IPS-NIHi7 (cell line): ENCODE results near the gene CYP4F2.
"Not testable (repeated sequence)": the region's sequence is repeated elsewhere in the genome, so short reads cannot be mapped to it uniquely, and the experiment has no call there.

ENCODE experiments used
- DNase-seq: peaks from one replicate; pipeline ENCODE4 v3.0.0; 2012; ENCODE audit warnings: mixed read lengths; ENCODE audit errors: extremely low spot score

CYP4F2 gene

DNA sequence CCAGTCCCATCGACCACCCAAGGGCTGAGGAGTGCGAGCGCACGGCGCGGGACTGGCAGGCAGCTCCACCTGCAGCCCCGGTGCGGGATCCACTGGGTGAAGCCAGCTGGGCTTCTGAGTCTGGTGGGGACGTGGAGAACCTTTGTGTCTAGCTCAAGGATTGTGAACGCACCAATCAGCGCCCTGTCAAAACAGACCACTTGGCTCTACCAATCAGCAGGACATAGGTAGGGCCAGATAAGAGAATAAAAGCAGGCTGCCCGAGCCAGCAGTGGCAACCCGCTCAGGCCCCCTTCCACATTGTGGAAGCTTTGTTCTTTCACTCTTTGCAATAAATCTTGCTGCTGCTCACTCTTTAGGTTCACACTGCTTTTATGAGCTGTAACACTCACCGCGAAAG, 2.2 kb upstream of the CYP4F2 start:
- not testable (repeated sequence) for DNase-seq

DNA sequence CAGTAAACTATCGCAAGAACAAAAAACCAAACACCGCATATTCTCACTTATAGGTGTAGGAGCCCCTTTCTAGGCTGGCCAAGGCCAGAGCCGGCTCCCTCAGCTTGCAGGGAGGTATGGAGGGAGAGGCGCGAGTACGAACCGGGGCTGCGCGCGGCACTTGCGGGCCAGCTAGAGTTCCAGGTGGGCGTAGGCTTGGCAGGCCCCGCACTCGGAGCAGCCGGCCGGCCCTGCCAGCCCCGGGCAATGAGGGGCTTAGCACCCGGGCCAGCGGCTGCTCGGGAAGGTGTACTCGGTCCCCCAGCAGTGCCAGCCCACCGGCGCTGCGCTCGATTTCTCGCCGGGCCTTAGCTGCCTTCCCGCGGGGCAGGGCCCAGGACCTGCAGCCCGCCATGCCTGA, 1.7 kb upstream of the CYP4F2 start:
- DNase-seq: not testable (repeated sequence)

DNA sequence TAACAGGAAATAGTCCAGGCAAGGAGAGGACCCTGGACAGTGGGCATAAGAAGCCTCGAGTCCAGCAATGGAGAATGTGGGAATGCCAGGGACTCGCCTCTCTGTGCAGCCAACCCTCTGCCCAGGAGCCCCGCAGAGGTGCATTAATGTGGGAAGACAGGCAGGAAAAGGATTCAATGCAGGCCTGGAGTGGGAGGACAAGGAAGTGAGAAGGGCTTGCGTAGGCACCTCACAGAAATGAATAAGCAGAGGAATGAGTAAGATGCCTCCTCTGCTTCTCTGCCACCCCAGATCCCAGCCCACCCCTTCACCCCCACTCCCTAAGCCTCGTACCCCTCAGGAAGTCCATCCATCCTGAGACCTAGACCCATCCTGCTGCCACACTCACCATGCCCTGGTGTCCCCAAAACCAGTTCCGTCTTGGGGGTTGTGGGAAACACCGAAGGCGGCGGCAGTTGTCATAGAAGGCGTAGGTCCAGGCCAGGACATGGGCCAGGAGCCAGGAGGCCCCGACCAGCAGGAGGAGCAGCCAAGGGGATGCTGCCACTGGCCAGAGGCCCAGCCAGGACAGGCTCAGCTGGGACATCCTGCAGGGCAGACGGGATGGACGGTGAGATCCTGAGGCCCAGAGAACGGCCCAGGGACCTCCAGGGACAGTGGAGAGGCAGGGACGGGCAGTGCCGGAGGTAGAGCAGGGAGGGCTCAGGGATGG, 692 bp downstream of the CYP4F2 start:
- DNase-seq: no peak

DNA sequence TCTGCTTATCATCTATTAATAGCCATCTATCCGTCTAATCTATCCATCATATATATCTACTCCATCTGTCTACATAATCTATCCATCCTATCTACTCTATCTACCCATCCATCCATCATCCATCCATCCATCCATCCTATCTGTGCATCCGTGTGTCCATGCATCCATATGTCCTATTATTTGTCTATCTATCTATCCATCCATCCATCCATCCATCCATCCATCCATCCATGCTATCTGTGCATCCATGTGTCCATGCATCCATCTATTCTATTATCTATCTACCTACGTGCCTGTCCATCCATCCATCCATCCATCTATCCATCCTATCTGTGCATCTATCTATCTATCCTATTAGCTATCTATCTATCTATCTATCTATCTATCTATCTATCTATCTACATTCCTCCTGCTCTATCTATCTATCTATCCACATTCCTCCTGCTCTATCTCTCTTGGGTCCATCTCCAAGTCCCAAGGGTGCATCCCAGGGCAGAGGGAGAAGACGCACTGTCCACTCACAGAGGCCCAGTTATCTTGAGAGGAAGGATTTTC, 1.9 kb downstream of the CYP4F2 start:
- DNase-seq: no peak

DNA sequence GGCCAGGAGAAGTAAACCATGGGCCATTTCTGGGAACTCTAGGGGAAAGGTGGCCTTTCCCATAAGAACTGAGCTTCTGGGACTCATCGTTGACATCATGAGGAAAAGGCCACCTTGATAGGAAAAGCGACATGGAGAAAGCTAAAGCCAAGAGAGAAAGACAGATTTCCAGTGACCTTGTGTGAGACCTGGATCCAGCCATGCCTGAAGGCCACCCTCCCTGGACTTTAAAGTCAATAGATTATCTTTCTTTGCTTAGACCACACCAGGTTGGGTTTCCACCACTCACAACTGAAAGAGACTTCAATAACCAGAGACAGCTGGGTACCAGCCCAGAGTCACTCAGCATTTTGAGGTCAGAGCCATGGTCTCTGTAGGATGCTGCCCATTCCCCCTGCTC, 3.5 kb downstream of the CYP4F2 start:
- DNase-seq: no peak

DNA sequence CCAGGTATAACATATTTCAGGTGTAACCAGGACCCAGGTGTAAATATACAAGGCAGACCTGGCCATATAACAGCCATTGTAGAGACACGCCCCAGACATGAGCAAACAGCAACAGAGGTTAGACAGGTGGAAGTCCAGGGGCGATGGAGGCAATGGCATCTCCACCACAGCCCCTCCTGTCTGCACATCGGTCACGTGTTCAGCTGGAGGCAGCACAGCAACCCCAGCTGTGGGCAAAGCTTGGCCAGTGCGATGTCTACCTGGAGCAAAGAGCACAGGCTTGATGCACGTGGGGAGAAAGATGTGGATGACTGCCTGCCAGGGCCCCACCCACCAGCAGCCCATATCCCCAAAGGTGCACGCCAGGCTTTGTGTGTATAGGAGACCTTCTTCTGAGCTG, 4.4 kb downstream of the CYP4F2 start:
- DNase-seq: no peak

DNA sequence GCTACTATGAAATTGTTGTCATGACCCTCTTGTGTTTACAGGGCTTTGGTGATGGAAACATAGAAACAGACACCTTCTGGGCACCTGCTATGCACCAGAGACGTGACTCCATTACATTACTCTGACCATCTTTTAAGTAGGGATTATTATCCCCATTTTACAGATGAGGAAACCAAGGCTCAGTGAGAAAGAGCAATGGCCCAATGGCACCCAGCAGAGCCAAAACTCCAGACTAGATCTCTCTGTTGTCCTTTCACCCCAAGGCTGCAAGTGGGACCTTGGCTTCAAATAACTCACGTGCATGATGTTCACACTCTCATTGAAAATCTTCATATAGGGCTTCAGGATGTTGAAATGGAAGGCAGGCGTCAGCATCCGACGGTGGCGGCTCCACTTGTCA, 5.9 kb downstream of the CYP4F2 start:
- DNase-seq: no peak

DNA sequence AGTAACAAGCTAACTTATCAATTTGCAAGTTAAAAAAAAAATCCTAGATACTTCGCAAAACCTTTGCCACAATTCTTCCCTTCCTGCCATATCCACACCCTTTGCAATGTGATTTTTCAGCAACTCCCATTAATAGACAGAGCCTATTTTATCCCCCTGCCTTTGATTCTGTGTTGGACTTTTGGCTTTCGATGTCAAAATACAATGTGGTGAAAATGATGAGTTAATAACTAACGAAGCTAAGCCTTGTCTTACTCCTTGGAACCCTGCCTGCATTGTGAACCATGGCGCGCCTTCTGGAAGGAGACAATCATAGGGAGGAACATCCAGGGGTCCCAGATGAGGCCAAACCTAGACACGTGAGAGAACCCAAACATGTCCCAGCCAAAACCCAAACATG, 6.4 kb downstream of the CYP4F2 start:
- DNase-seq: no peak

DNA sequence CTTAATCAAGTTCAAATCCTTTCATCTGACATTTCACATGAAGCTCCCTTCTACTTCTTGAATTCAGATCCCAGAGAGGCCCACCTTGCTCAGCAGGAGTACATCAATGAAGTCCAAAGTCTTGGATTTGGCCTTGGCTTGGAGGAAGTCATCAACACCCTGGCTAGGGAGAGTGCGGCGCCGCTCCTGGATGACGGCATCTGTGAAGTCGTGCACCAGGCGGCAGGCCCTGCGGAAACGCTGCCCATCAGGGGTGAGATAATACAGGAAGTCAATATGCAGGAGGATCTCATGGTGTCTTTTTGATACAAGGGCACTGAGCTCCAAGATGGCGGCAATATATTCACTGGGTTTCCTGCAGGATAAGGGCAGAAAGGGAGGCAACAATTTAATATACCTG, 8.5 kb downstream of the CYP4F2 start:
- DNase-seq: not testable (repeated sequence)

DNA sequence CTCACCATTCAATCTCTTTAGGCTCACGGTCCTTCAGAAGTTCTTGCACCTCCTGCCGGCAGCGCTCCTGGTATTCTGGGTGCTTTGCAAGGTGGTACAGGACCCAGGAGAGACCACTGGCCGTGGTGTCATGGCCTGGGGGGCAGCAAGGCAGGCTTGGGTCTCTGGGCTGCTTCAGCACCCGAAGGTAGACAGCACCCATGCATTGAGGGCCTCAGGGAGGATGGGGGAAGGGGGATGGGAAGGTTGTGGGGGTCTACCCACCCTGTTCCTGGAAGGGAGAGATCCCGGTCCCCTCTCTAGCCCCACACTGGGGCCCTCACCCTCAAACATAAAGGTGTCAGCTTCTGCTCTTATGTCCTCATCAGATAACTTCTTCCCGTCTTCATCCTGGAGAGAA, 12.0 kb downstream of the CYP4F2 start:
- no peak for DNase-seq

DNA sequence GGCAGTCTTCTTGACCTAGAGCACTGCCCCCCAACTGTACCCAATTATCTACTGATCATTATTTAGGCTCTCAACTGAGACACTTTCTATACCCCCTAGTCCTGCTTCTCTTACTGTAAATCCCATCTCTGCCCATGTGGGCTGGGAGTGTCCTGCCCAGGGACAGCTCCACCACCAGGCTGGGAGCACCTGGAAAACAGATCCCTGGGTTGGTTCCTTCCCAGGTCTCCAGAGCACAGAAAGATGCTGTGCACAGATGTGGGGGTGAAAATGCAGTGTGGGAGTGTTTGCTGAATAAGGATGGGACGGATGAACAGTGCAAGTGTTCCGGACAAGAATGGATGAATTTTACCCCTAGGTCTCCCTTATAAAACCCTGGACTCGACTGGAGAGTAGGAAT, 12.7 kb downstream of the CYP4F2 start:
- no peak for DNase-seq

DNA sequence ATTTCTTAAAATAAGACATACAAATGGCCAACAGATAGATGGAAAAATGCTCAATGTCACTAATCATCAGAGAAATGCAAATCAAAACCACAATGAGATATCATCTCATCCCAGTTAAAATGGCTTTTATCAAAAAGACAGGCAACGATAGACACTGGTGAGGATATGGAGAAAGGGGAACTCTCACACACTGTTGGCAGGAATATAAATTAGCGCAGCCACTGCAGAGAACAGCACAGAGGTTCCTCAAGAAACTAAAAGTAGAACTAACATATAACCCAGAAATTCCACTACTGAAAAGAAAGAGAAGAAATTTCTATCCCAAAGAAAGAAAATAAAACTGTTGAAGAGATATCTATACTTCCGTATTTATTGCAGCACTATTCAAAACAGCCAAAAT, 14.5 kb downstream of the CYP4F2 start:
- not testable (repeated sequence) for DNase-seq

DNA sequence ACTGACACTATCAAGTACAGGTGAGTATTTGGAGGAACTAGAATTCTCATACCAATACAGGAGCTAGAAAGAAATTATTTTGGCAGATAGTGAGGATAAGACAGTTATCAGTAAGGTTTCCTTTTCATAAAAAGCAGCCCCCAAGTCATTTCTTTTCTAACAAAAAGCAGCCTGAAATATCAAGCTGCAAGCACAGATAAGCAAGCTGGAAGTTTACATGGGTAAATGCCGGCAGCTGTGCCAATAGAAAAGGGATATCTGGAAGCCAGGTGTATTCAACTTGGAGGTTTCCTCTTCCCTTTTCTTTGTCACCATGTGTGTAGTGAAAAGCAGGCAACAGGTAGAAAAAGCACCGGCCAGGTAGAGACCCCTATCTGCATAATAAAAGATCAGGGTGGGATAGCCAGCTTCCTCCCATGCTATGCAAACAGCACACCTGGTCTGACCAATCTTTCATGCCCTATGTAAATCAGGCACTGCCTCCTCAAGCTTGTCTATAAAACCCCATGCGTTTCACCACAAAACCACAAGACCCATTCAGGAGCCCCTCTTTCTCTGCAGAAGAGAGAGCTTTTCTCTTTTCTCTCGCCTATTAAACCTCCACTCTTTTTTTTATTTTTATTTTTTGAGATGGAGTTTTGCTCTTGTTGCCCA, 22.9 kb downstream of the CYP4F2 start:
- DNase-seq: no peak

DNA sequence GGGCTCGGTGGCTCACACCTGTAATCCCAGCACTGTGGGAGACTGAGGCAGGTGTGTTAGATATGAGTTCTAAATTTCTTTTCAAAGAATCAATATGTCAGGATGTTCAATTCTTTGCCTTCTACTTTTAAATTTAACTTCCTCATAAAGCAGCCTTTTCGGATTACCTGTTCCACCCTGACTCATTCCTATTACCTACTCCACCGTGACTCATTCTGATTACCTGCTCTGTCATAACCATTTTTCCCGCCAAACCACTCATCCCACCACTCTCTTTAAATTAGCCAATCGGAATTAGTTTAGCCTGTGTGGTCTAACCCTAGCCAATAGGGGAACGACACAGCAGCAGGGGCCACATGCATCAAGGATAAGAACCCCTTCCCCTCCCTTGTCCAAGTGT, 24.1 kb downstream of the CYP4F2 start:
- DNase-seq: not testable (repeated sequence)

DNA sequence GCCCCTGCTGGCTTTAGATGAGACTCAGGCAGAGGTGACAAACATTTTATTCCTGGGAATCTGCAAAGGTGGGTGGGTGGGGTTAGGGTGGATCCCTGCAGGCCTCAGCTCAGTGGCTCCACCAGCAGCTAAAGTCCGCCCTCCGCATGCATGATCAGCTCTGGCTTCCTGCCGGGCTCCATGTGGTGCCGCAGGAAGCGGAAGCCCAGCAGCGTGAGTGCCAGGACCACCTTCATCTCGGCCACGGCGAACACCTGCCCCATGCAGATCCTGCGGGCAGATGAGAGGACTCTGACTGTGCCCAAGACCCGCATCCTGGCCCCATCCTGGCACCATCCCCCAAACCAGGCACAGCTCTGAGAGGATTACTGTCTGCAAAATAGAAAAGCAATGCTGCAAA, 26.3 kb downstream of the CYP4F2 start:
- DNase-seq: no peak

DNA sequence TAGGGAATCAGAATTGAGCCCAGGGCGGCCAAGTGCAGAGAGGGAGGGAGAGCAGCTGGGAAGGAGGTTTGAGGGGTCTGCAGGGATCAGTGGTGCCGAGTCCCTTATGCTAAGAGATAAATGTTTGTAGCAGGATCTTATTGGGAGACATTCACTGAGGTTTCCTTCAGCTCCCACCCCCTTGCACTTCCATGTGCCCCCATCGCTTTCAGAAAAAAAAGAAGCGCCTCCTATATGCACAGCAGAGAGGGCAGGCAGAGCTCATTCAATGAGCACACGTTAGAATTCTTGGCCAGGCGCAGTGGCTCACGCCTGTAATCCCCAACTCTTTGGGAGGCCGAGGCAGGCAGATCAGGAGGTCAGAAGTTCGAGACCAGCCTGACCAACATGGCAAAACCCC, 28.0 kb downstream of the CYP4F2 start:
- DNase-seq: no peak

DNA sequence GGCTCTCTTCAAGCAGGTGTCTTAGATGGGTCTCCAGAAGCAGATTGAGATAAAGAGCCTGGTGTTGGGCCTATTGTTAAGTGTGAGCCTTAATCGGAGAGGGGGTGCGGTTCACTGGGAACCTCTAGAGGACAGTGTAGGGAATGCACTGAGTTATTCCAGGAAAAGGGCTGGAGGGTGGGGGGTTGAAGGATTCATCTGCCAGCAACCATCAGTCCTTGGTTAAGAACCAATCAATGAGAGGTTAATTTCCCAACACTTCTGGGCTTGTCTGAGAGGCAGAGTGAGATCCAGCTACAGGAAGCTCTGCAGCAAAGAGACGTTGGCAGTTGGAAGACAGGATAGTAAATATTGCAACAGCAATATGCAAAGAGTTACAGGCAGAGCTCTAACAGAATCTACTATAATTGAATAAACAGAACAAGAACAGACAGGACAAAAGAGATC, 28.7 kb downstream of the CYP4F2 start:
- peak; percentile 23 for DNase-seq

DNA sequence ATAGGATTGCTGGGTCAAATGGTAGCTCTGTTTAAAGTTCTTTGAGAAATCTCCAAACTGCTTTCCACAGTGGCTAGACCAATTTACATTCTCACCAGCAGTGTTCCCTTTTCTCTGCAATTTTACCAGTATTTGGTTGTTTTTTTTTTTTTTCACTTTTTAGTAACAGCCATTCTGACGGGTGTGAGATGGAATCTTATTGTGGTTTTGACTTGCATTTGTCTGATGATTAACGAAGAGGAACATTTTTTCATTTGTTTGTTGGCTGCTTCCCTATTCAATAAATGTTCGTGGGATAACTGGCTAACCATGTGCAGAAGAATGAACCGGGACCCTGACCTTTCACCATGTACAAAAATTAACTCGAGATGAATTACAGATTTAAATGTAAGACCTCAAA, 31.2 kb downstream of the CYP4F2 start:
- no peak for DNase-seq

DNA sequence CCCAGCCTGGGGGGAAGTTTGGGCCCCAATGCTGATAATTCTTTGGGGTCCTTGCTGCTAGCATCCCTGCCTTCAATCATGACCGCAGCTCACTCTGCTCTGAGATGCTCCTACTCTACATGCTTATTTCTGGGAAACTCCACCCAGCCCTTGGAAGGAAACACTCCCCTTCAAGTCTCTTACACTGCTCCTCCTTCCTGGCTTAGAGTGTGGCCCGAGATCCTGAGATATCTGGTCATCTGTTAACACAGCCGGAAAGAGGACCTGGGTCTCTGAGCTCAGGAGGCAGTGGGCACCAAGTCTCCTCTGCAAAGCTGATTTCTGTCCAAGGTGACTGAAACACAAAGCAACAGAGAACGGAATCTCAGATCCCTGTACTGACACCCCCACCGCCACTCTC, 33.0 kb downstream of the CYP4F2 start:
- DNase-seq: no peak

DNA sequence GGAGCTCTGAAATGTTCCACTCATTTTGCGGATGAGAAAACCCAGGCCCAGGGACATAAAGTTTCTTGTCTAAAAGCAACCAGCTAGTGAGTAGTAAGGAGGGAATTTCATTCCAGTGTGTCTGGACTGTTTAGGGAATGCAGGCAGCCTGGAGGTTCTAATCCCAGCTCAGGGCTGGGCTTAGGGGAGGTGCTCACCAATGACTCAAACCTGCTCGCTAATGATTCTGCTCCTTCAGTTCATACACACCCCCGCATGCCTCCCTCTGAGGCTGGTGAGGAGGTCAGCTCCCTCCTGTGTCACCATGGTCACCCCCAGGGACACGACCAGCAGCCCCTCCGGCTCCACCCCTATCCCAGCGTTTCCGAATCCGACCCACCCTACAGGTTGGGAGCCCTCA, 34.6 kb downstream of the CYP4F2 start:
- DNase-seq: no peak

DNA sequence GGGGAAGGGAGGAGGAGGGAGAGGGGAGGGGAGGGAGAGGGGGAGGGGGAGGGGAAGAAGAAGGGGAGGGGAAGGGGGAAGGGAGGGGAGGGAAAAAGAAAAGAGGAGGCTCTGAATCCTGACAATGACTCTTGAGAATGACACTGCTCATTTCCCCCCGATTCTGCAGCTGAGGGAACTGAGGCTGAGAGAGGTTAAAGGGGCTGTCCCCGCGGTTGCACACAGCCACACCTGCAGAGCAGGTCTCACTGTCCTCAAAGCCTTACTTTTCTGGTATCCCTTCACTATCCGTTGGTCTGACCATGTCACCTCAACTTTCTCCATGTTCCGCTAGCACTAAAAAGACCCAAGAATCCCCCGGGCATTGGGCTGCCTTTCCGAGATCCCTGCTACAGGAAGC, 35.4 kb downstream of the CYP4F2 start:
- DNase-seq: no peak

DNA sequence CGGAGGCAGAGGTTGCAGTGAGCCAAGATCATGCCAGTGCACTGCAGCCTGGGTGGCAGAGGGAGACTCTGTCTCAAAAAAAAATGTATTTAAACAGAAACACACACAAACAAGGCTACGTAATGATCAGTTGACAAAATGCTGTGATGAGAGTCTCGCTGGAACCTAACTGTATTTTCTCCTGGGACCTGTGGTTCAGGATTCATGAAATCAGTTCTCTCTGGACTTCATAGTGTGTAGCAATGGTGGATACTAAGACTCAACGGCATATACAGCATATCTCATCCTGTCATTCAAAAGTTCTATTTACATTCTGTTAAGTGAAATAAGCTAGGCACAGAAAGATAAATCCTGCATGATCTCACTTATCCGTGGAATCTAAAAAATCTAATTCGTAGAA, 37.4 kb downstream of the CYP4F2 start:
- DNase-seq: no peak

DNA sequence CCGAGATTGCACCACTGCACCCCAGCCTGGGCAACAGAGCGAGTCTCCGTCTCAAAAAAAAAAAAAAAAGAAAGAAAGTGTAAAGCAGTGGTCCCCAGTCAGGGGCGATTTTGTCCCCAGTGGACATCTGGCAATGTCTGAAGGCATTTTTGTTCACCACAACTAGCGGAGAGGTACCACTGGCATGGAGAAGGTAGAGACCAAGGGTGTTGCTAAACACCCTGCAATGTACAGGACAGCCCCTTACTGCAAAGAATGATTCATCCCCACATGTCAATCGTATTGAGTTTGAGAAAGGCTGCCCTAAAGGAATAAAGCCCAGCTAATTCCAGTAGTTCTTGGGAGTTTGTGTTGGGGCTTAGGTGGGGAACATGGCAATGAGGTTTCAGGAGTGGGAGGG, 38.7 kb downstream of the CYP4F2 start:
- DNase-seq: no peak
